GM12878 (cell line): ENCODE measurements around the gene GCNT2. TPM values are rescaled to one million over a fixed set of nuclear protein-coding genes. Genes with fewer than 3 reads are reported as not detected.
A peak's percentile ranks its signal among the peaks of the same experiment; 100 is the strongest.

Source experiments
- ATAC-seq: fragments of 200-7000 bp; cut with Tn5 transposase; 3 replicates; pipeline ENCODE4 v1.9.1; 2020; ENCODE audit warnings: mild to moderate bottlenecking, moderate library complexity
- BruUV-seq: library from RNA; stranded (reverse); fragments of 400-500 nt; replicated peaks from 2 replicates; lab custom pipeline; 2021; lab: Mats Ljungman, UMichigan
- CTCF ChIA-PET: fragments of 300-600 bp; sonication (Branson Sonifier 250); formaldehyde crosslinking; extraction: SDS; loops from one replicate; lab custom pipeline; 2021; ENCODE audit warnings: inconsistent platforms; lab: Yijun Ruan, JAX
- POLR2A ChIA-PET: fragments of 350-600 bp; formaldehyde crosslinking; extraction: SDS; loops from one replicate; lab custom pipeline; 2021; ENCODE audit warnings: inconsistent platforms; lab: Charles Lee
- RAD21 ChIA-PET: fragments of 300-600 bp; sonication (Branson Sonifier 250); formaldehyde crosslinking; loops from one replicate; lab custom pipeline; 2023; ENCODE audit warnings: antibody characterized with exemption; ENCODE audit not compliant: unreplicated experiment; lab: Charles Lee
- SMC1A ChIA-PET: fragments of 300-600 bp; sonication (Branson Sonifier 250); formaldehyde crosslinking; loops from one replicate; lab custom pipeline; 2023; ENCODE audit not compliant: unreplicated experiment, uncharacterized antibody; lab: Charles Lee
- DNase-seq: peaks from one replicate; pipeline ENCODE4 v3.0.0-alpha.2; 2011; ENCODE audit warnings: low read depth, low spot score
- FAIRE-seq: peaks from 3 replicates; lab custom pipeline; 2011; peaks lifted over from hg19 to GRCh38; lab: Jason Lieb, UNC
- H2AFZ ChIP-seq: 2 replicates; pipeline ENCODE4 v1.6.0; 2011; ENCODE audit warnings: low read depth, low read length, control low read depth; ENCODE audit not compliant: control insufficient read depth
- H3K27ac ChIP-seq: 2 replicates; pipeline ENCODE4 v1.5.1; 2011; ENCODE audit warnings: control low read depth; ENCODE audit not compliant: control insufficient read depth, insufficient read depth
- H3K27me3 ChIP-seq, 2 experiments: replicated peaks in 1 of 2; 2 replicates each; pipeline versions ENCODE4 v1.6.0 to v1.6.1; 2011; ENCODE audit warnings: low read length in 1 of 2; ENCODE audit not compliant: control insufficient read depth in 2 of 2, insufficient read depth in 2 of 2
- H3K36me3 ChIP-seq, 2 experiments: 2 replicates each; pipeline ENCODE4 v1.5.1; 2011; ENCODE audit warnings: low read length in 1 of 2; ENCODE audit not compliant: control insufficient read depth in 2 of 2, insufficient read depth in 2 of 2
- H3K4me1 ChIP-seq: 2 replicates; pipeline ENCODE4 v1.6.1; 2011; ENCODE audit warnings: mild to moderate bottlenecking, low read length, moderate library complexity, mixed read lengths; ENCODE audit not compliant: control insufficient read depth, insufficient read depth
- H3K4me2 ChIP-seq: 2 replicates; pipeline ENCODE4 v1.6.0; 2011; ENCODE audit warnings: control low read depth; ENCODE audit not compliant: control insufficient read depth, insufficient read depth
- H3K4me3 ChIP-seq: fragments of 200-600 bp; sonication (generic); 2 replicates; pipeline ENCODE4 v1.5.1; 2016
- H3K79me2 ChIP-seq: 2 replicates; pipeline ENCODE4 v1.6.0; 2011; ENCODE audit warnings: low read length; ENCODE audit not compliant: control insufficient read depth, insufficient read depth
- H3K9ac ChIP-seq: 2 replicates; pipeline ENCODE4 v1.8.0; 2011; ENCODE audit warnings: low read length, control low read depth, mixed read lengths; ENCODE audit not compliant: control insufficient read depth, insufficient read depth
- H3K9me3 ChIP-seq: replicated peaks from 3 replicates; pipeline ENCODE4 v1.5.1; 2011; ENCODE audit warnings: mild to moderate bottlenecking, low read length; ENCODE audit not compliant: control insufficient read depth, insufficient read depth
- H4K20me1 ChIP-seq: 2 replicates; pipeline ENCODE4 v1.6.0; 2011; ENCODE audit not compliant: control insufficient read depth, insufficient read depth
- ASH2L ChIP-seq: fragments of 300-600, 200-600 bp; sonication (generic); IDR thresholded peaks from 2 replicates; pipeline ENCODE4 v1.6.1; 2017; ENCODE audit warnings: low read depth, mild to moderate bottlenecking, borderline replicate concordance
- CBFB ChIP-seq: IDR thresholded peaks from 2 replicates; pipeline ENCODE4 v1.6.1; 2016; ENCODE audit warnings: antibody characterized with exemption, low read depth
- EED ChIP-seq: sonication (generic); IDR thresholded peaks from 2 replicates; pipeline ENCODE4 v1.6.1; 2016; ENCODE audit warnings: antibody characterized with exemption, low read depth
- HDAC6 ChIP-seq: fragments of 200-600 bp; sonication (generic); IDR thresholded peaks from one replicate; pipeline ENCODE4 v1.8.0; 2017; ENCODE audit warnings: antibody characterized with exemption; ENCODE audit not compliant: unreplicated experiment
- MXI1 ChIP-seq: fragments of 150-350 bp; IDR thresholded peaks from 2 replicates; pipeline ENCODE4 v1.6.1; 2011; ENCODE audit warnings: low read depth, mild to moderate bottlenecking, inconsistent platforms, low read length, improper control_type of control experiment
- MYB ChIP-seq: fragments of 150-350 bp; IDR thresholded peaks from 2 replicates; pipeline ENCODE4 v1.6.1; 2014; ENCODE audit warnings: mild to moderate bottlenecking, low read depth, low read length, borderline replicate concordance
- NR2C2 ChIP-seq: IDR thresholded peaks from 2 replicates; pipeline ENCODE4 v1.6.1; 2011; ENCODE audit warnings: borderline replicate concordance, low read depth; ENCODE audit not compliant: control insufficient read depth, insufficient read length
- PML ChIP-seq: IDR thresholded peaks from 2 replicates; pipeline ENCODE4 v1.6.1; 2012; ENCODE audit warnings: low read length, inconsistent platforms
- PRDM15 ChIP-seq: fragments of 450-650 bp; formaldehyde crosslinking; IDR thresholded peaks from 2 replicates; pipeline ENCODE4 v1.4.0; 2020; ENCODE audit warnings: mild to moderate bottlenecking, moderate library complexity
- RAD21 ChIP-seq: IDR thresholded peaks from 2 replicates; pipeline ENCODE4 v1.6.1; 2011; ENCODE audit warnings: mild to moderate bottlenecking, low read depth, low read length, moderate library complexity; ENCODE audit not compliant: insufficient read depth
- RBBP5 ChIP-seq: fragments of 200-600 bp; sonication (generic); conservative IDR thresholded peaks from 2 replicates; pipeline ENCODE4 v1.6.1; 2016
- RELA ChIP-seq: fragments of 450-650 bp; IDR thresholded peaks from 2 replicates; pipeline ENCODE4 v1.8.0; 2014; ENCODE audit warnings: borderline replicate concordance; ENCODE audit not compliant: partially characterized antibody
- SRF ChIP-seq, 2 experiments: IDR thresholded peaks; 2 replicates each; pipeline ENCODE4 v1.6.1; 2011; ENCODE audit warnings: low read depth in 2 of 2, low read length in 2 of 2, mild to moderate bottlenecking in 1 of 2, moderate library complexity in 1 of 2
- TCF12 ChIP-seq: IDR thresholded peaks from 2 replicates; pipeline ENCODE4 v1.6.1; 2011; ENCODE audit warnings: low read depth, mild to moderate bottlenecking, low read length
- WGBS: methylation state at CpG from one replicate; pipeline ENCODE4 v1.1.6; 2016; ENCODE audit warnings: low lambda C conversion rate; ENCODE audit not compliant: insufficient replicate concordance, insufficient coverage; ENCODE audit errors: missing lambda C conversion rate; 5-methylcytosine and 5-hydroxymethylcytosine counted together
- in situ Hi-C: fragments of 300-500 bp; cut with MboI; formaldehyde crosslinking; loops from 9 replicates; pipeline ENCODE4 v1.14.3; 2018; ENCODE audit warnings: mixed read lengths
- intact Hi-C: fragments of 100-400 bp; cut with micrococcal nuclease; formaldehyde crosslinking; loops from one replicate; pipeline ENCODE4 v1.14.2; 2022; ENCODE audit not compliant: unreplicated experiment
- polyA plus RNA-seq, 11 experiments: library from polyadenylated mRNA; depleted of rRNA in 4 of 11; unstranded in 6 of 11; stranded (reverse) in 5 of 11; fragments of >200 nt; fragmentation: Nextera tagmentation in 4 of 11; fragmentation: Illumina TruSeq in 1 of 11; extraction: Ambion mirVana in 4 of 11; extraction: Trizol in 1 of 11; gene quantifications; 1 replicate in 1 of 11; 2 replicates in 10 of 11; pipeline versions ENCODE4 v1.2.1 to v1.2.3, GENCODE V29; 2011 to 2016; ENCODE audit warnings: inconsistent platforms in 2 of 11, missing spikeins in 2 of 11, low read depth in 1 of 11
- total RNA-seq, 4 experiments: library from RNA; depleted of rRNA in 3 of 4; stranded (reverse); fragments of >200 nt in 3 of 4; fragmentation: Illumina TruSeq in 1 of 4; extraction: Trizol in 1 of 4; gene quantifications; 2 replicates each; pipeline versions ENCODE4 v1.2.1 to v1.2.3, GENCODE V29; 2013 to 2021
- TF ChIP-seq, protein P1 (sequence below): fragments of 450-650 bp; IDR thresholded peaks from 2 replicates; pipeline ENCODE4 v1.6.1; 2016; ENCODE audit warnings: mild to moderate bottlenecking
- TF ChIP-seq, protein P2 (sequence below): fragments of 450-650 bp; IDR thresholded peaks from 2 replicates; pipeline ENCODE4 v1.6.1; 2017; ENCODE audit warnings: mild to moderate bottlenecking

GCNT2 gene
- total and polyA plus RNA-seq, 10 of the 15 experiments (the other 5 are each of a cell fraction or from before 2014, with no cell fraction given): 5.0 to 21.6 (median 11.9) TPM

DNA sequence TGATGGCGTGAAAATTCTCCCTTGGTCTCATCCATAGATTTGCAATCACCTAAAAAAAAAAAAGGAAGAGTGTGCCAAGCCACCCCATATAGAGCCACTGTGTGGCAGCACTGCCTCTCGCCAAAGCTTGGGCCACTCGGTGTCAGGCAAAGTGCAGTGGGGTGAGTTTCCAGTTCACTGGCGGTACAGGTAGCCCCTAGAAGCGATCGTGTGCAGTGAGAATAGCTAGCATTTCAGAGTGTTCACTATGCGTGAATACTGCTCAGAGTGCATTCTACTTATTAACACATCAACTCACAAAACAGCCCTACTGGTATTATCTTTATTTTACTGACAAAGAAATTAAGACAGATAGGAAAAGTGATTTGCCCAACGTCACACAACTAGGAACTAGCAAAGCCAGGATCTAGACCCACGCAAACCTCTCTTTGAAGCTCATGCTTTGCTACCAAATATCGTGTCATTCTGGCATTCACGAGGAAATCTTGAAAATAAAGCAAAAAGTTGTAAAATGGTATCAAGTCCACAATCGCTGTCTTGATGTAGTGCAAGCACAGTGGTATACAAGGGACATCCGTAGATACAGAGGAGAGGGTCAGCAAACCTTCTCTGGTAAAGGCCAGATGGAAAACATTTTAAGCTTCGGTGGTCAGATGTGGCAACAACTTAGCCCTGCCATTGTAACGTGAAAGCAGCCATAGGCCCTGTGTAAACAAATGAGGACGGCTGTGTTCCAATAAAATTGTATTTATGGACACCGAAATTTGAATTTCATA, 10.4 kb upstream of the GCNT2 start:
- no peaks in the 10 kb centered on the region for H3K27me3 ChIP-seq
- peak; percentile 78 for FAIRE-seq
- no peak overlapping the region for H3K4me2 ChIP-seq
- H2AFZ ChIP-seq: peak overlapping the region; percentile 53
- ChIA-PET POLR2A (interaction anchor here (1.2 kb wide), 2 partner anchors 12 to 211 kb away, joined by 3 to 4 read pairs; no protein-coding TSS in a partner anchor), SMC1A (interaction anchor here (0.6 to 2.2 kb wide), 29 partner anchors 8 to 292 kb away, joined by 3 to 16 read pairs (median 4); partner anchors contain the start of genes GCNT2 and PAK1IP1), RAD21 (interaction anchor here (0.8 to 2.2 kb wide), 11 partner anchors 18 to 558 kb away, joined by 3 to 7 read pairs (median 5); partner anchors contain the start of gene TMEM14C), CTCF (interaction anchor here (0.6 to 7.1 kb wide), 35 partner anchors 10 to 986 kb away, joined by 3 to 67 read pairs (median 4); partner anchors contain the start of genes GCNT2, PAK1IP1 and TMEM14C)
- ATAC-seq: peak; percentile 100
- H3K4me1 ChIP-seq: no peaks in the 10 kb centered on the region
- H3K79me2 ChIP-seq: no peaks in the 10 kb centered on the region
- DNase-seq: no peak
- no peaks in the 10 kb centered on the region for H4K20me1 ChIP-seq
- 42% methylated on average over 17 of the region's 17 CpGs for WGBS
- H3K9ac ChIP-seq: no peak overlapping the region
- no peaks in the 10 kb centered on the region for H3K36me3 ChIP-seq
- no TSS peak for BruUV-seq
- intact Hi-C loops: loop anchor here (1.0 to 5.0 kb wide), 4 partner anchors 184 to 291 kb away; partner anchors contain the start of genes C6orf52, PAK1IP1 and TMEM14B
- no peak overlapping the region for H3K27ac ChIP-seq
- no peak overlapping the region for H3K4me3 ChIP-seq
- in situ Hi-C loops: loop anchor here (5.0 kb wide), 1 partner anchor 292 kb away; no protein-coding TSS in a partner anchor
- no peaks in the 10 kb centered on the region for H3K9me3 ChIP-seq
- TF ChIP-seq NR2C2: no peak
- TF ChIP-seq, protein P1, sequence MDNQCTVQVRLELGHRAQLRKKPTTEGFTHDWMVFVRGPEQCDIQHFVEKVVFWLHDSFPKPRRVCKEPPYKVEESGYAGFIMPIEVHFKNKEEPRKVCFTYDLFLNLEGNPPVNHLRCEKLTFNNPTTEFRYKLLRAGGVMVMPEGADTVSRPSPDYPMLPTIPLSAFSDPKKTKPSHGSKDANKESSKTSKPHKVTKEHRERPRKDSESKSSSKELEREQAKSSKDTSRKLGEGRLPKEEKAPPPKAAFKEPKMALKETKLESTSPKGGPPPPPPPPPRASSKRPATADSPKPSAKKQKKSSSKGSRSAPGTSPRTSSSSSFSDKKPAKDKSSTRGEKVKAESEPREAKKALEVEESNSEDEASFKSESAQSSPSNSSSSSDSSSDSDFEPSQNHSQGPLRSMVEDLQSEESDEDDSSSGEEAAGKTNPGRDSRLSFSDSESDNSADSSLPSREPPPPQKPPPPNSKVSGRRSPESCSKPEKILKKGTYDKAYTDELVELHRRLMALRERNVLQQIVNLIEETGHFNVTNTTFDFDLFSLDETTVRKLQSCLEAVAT: 0 out of 2 replicates have a peak, but pooled peaks have one; percentile 29
- TF ChIP-seq RBBP5: no peak
- TF ChIP-seq, protein P2, sequence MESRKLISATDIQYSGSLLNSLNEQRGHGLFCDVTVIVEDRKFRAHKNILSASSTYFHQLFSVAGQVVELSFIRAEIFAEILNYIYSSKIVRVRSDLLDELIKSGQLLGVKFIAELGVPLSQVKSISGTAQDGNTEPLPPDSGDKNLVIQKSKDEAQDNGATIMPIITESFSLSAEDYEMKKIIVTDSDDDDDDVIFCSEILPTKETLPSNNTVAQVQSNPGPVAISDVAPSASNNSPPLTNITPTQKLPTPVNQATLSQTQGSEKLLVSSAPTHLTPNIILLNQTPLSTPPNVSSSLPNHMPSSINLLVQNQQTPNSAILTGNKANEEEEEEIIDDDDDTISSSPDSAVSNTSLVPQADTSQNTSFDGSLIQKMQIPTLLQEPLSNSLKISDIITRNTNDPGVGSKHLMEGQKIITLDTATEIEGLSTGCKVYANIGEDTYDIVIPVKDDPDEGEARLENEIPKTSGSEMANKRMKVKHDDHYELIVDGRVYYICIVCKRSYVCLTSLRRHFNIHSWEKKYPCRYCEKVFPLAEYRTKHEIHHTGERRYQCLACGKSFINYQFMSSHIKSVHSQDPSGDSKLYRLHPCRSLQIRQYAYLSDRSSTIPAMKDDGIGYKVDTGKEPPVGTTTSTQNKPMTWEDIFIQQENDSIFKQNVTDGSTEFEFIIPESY: no peak
- no peak for TF ChIP-seq CBFB
- TF ChIP-seq MXI1: peak; percentile 17; the same call in 1 of the 2 replicates
- TF ChIP-seq RAD21: peak; percentile 99
- TF ChIP-seq HDAC6: no peak
- TF ChIP-seq SRF (IDR thresholded peaks at IDR 0.05; ENCODE audit: low read depth in 2 of 2, low read length in 2 of 2): no peak
- TF ChIP-seq PRDM15: no peak
- no peak for TF ChIP-seq ASH2L
- no peak for TF ChIP-seq TCF12
- no peak for TF ChIP-seq RELA
- TF ChIP-seq EED: no peak
- TF ChIP-seq PML: no peak
- no peak for TF ChIP-seq MYB
